ENCODE measurements around the gene ASTN1. TPM values are rescaled to one million over a fixed set of nuclear protein-coding genes. Genes with fewer than 3 reads are reported as not detected.

ASTN1 gene
- total RNA-seq, 3 donors from 2014 or later = 0.10 to 2.2 (median 0.14) TPM

DNA sequence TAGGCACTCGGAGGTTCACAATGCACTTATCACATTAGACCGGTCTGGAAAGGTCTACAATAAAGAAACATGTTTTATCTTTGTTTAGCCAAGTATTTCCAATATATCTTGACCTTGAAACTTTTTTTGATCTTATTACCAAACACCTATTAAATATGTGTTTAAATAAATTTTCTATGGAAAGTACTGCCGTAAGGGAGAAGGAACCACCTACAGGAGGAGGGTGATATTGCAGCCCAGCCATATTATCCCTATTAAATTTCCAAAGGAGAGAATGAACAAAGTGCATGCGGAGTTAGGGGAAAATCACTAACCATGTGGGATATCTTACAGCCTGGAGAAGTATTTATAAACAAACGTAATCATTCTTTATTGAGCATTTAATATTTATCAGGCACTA, 20.7 kb upstream of the ASTN1 start:
- intact Hi-C loops (cut with DNase I, micrococcal nuclease) = loop anchor here in 1 of 2 donors (10.0 kb wide), 1 partner anchor 290 kb away; no protein-coding TSS in a partner anchor
- Histone ChIP-seq H3K4me3 (no peak overlapping the region), H3K4me1 (ENCODE audit: low read depth) (no peaks in the 10 kb centered on the region), H3K9me3 (no peaks in the 10 kb centered on the region), H3K36me3 (ENCODE audit: low read depth) (no peaks in the 10 kb centered on the region)
- ATAC-seq = no peak
- DNase-seq = peak in 1 of 3 donors; percentile 6
- TF ChIP-seq, protein P1, sequence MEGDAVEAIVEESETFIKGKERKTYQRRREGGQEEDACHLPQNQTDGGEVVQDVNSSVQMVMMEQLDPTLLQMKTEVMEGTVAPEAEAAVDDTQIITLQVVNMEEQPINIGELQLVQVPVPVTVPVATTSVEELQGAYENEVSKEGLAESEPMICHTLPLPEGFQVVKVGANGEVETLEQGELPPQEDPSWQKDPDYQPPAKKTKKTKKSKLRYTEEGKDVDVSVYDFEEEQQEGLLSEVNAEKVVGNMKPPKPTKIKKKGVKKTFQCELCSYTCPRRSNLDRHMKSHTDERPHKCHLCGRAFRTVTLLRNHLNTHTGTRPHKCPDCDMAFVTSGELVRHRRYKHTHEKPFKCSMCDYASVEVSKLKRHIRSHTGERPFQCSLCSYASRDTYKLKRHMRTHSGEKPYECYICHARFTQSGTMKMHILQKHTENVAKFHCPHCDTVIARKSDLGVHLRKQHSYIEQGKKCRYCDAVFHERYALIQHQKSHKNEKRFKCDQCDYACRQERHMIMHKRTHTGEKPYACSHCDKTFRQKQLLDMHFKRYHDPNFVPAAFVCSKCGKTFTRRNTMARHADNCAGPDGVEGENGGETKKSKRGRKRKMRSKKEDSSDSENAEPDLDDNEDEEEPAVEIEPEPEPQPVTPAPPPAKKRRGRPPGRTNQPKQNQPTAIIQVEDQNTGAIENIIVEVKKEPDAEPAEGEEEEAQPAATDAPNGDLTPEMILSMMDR (IDR thresholded peaks at IDR 0.05) = no peak

DNA sequence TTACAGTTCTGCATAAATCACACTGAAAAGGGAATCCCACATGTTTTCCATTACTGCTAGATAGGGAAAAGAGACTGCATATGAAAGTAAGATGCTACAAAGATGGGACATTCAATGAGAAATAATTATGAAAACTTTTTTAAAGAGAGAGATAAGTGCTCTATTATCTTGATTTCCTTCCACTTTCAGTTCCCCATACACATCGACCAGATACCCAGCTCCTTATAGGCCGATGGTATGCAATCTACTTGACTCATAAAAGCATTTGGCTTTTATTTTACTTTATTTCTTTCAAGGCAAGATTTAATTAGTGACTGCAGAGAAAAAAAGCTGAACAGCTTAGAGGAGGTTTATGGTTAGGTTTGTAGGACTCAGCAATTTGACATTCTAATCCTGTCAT, 19.3 kb upstream of the ASTN1 start:
- H3K4me1 ChIP-seq (ENCODE audit: low read depth) = no peaks in the 10 kb centered on the region
- H3K4me3 ChIP-seq = no peak overlapping the region
- intact Hi-C loops (cut with DNase I, micrococcal nuclease) = loop anchor here in 1 of 2 donors (10.0 kb wide), 1 partner anchor 289 kb away; no protein-coding TSS in a partner anchor
- H3K9me3 ChIP-seq = no peaks in the 10 kb centered on the region
- no peak for DNase-seq
- TF ChIP-seq, protein P1 (IDR thresholded peaks at IDR 0.05) = no peak
- ATAC-seq = no peak
- H3K36me3 ChIP-seq (ENCODE audit: low read depth) = no peaks in the 10 kb centered on the region

DNA sequence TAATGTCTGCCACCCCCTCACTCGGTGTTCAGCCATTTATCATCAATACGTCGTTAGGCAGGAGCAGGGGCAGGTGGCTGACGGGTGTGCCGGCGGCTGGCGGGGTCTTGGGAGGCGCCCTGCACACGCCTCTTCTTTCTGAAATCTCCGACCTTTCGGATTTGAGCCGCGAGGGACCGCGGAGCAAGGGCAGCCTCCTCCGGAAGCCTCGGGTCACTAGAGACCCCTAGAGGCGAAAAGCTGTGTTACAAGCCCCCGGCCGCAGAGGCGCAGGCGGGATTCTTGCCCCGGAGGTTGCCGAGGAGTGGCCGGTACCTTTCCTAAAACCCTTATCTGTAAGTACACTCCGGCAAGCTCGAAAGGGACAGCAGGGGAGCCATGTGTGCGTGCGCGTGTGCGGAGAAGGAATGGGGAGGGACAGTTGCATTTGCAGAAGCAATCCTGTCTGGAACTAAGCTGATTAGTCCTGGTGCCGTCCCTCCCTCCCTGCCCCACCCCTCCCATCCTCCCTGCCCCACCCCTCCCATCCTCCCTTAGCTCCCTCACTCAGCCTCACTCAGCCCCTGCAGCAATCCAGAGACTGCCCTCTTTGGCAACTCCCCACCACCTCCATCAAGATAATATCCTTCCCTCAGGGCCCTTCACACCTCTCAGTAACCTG, 17.2 kb upstream of the ASTN1 start:
- TF ChIP-seq, protein P1 (IDR thresholded peaks at IDR 0.05) = peak; percentile 62
- intact Hi-C loops (cut with DNase I, micrococcal nuclease) = loop anchor here in 1 of 2 donors (10.0 kb wide), 1 partner anchor 287 kb away; no protein-coding TSS in a partner anchor

DNA sequence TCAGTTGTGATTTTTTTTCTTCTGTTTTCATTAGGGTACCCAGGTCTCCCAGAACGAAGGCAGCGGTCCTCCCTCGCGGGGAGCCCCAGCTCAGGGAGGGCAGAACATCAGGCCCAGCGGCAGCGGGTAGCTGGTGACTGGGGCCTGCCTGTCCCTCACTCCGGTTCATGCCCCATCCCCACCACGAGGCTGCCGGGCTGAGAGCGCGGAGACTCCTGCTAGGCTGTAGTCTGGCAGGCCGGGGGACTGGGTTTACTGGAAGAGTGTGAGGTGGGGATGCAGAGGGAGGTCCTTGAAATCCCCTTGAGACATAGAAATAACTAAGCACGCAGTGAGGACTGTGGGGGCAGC, 16.7 kb upstream of the ASTN1 start:
- intact Hi-C loops (cut with DNase I, micrococcal nuclease) = loop anchor here in 1 of 2 donors (10.0 kb wide), 1 partner anchor 286 kb away; no protein-coding TSS in a partner anchor
- no peaks in the 10 kb centered on the region for H3K9me3 ChIP-seq
- H3K4me1 ChIP-seq (ENCODE audit: low read depth) = no peaks in the 10 kb centered on the region
- H3K4me3 ChIP-seq = no peak overlapping the region
- TF ChIP-seq, protein P1 (IDR thresholded peaks at IDR 0.05) = no peak
- ATAC-seq (no peak), DNase-seq (peak in 1 of 3 donors; percentile 47)
- no peaks in the 10 kb centered on the region for H3K36me3 ChIP-seq (ENCODE audit: low read depth)

More for the DNA sequence above, 17.2 kb upstream of the ASTN1 start:
- Histone ChIP-seq H3K4me3 (no peak overlapping the region), H3K9me3 (no peaks in the 10 kb centered on the region), H3K36me3 (ENCODE audit: low read depth) (no peaks in the 10 kb centered on the region), H3K4me1 (ENCODE audit: low read depth) (no peaks in the 10 kb centered on the region)
- ATAC-seq (peak; percentile 77), DNase-seq (peak in 2 of 3 donors; percentile 58)

DNA sequence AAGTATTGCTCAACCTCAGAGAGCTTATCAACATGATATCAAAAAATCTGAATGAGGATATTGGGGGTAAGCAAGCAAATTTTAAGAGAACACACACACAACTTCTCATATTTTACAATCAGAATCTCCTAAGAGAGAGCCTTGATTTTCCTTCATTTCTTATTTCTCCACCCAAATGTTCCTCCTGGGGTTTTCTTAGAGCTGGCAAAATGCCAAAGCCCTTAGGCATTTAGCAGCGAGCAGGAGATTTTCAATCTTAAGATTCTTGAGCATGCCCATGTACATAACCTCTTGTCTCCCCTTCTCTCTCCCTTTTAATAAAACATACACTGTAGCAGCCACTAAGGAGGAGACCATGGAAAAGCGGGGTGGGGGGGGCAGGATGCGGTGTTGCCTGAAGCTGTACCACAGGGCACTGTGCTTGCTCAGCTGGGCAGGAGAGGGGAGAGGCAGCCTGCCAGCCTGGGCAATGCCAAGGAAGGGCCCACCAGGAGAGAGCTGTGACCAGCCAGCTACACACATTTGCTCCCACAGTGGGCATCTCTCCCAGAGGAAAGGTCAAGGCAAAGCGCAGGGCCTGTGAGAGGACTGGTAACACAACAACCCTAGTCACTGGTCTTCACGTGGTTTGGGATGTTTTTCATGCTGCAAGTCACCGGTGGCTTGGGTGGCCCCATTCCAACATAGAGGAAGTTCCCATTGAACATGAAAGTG, 10.6 kb upstream of the ASTN1 start:
- Histone ChIP-seq H3K9me3 (no peaks in the 10 kb centered on the region), H3K36me3 (ENCODE audit: low read depth) (no peaks in the 10 kb centered on the region), H3K4me1 (ENCODE audit: low read depth) (no peaks in the 10 kb centered on the region), H3K4me3 (no peak overlapping the region)
- no peak for DNase-seq
- intact Hi-C loops (cut with DNase I, micrococcal nuclease) = no loop called here
- no peak for ATAC-seq
- TF ChIP-seq, protein P1 (IDR thresholded peaks at IDR 0.05) = no peak

All from mucosa of descending colon (tissue), 3 donors.